Hematopoietic multipotent progenitor cell treated with erythropoietin and hydrocortisone succinate and interleukin-3 and kit ligand, for 17 days (in vitro differentiated cells): ENCODE measurements around the gene EPB41L4A.
A peak's percentile ranks its signal among the peaks of the same experiment; 100 is the strongest.
"Not testable (repeated sequence)": the region's sequence is repeated elsewhere in the genome, so short reads cannot be mapped to it uniquely, and the experiment has no call there.

Experiments used
- DNase-seq: peaks from one replicate; pipeline ENCODE4 v3.0.0-alpha.2; 2015; ENCODE audit warnings: low spot score

The EPB41L4A gene

GRCh38 chr5:112208195-112208594, 210.9 kb downstream of the EPB41L4A start:
- not testable (repeated sequence) for DNase-seq

GRCh38 chr5:112205846-112206245, 213.2 kb downstream of the EPB41L4A start:
- DNase-seq, result peak; percentile 51

GRCh38 chr5:112203229-112203628, 215.8 kb downstream of the EPB41L4A start:
- no peak for DNase-seq

- DNase-seq, result no peak
Measured at GRCh38 chr5:112202694-112203093, 216.4 kb downstream of the EPB41L4A start.

GRCh38 chr5:112201141-112201540, 217.9 kb downstream of the EPB41L4A start:
- no peak for DNase-seq

GRCh38 chr5:112200131-112200530, 218.9 kb downstream of the EPB41L4A start:
- no peak for DNase-seq

- no peak for DNase-seq
Measured at GRCh38 chr5:112196584-112196983, 222.5 kb downstream of the EPB41L4A start.

- DNase-seq, result no peak
Measured at GRCh38 chr5:112195924-112196323, 223.2 kb downstream of the EPB41L4A start.

- no peak for DNase-seq
Measured at GRCh38 chr5:112192866-112193265, 226.2 kb downstream of the EPB41L4A start.

- no peak for DNase-seq
Measured at GRCh38 chr5:112192072-112192471, 227.0 kb downstream of the EPB41L4A start.

GRCh38 chr5:112189391-112189790, 229.7 kb downstream of the EPB41L4A start:
- DNase-seq, result no peak

- DNase-seq, result peak; percentile 66
Measured at GRCh38 chr5:112186401-112186990, 232.6 kb downstream of the EPB41L4A start.

GRCh38 chr5:112183874-112184273, 235.2 kb downstream of the EPB41L4A start:
- no peak for DNase-seq

- no peak for DNase-seq
Measured at GRCh38 chr5:112183103-112183711, 235.9 kb downstream of the EPB41L4A start.

- no peak for DNase-seq
Measured at GRCh38 chr5:112179290-112179689, 239.8 kb downstream of the EPB41L4A start.

- DNase-seq, result peak; percentile 80
Measured at GRCh38 chr5:112174959-112175594, 244.0 kb downstream of the EPB41L4A start.

- DNase-seq, result no peak
Measured at GRCh38 chr5:112165897-112166737, 253.0 kb downstream of the EPB41L4A start.

- DNase-seq, result no peak
Measured at GRCh38 chr5:112165399-112165798, 253.7 kb downstream of the EPB41L4A start.

GRCh38 chr5:112163435-112163834, 255.6 kb downstream of the EPB41L4A start:
- no peak for DNase-seq

GRCh38 chr5:112161392-112161748, 257.7 kb downstream of the EPB41L4A start:
- DNase-seq, result no peak

- DNase-seq, result peak; percentile 94
Measured at GRCh38 chr5:112160652-112161391, 258.3 kb downstream of the EPB41L4A start.

- no peak for DNase-seq
Measured at GRCh38 chr5:112159435-112159834, 259.6 kb downstream of the EPB41L4A start.
